HepG2 (cell line): ENCODE data around the gene C3orf70. TPM values are rescaled to one million over a fixed set of nuclear protein-coding genes. Genes with fewer than 3 reads are reported as not detected.

Experiments
- AFF4 ChIP-seq: sonication (generic); formaldehyde crosslinking; IDR thresholded peaks from 2 replicates; pipeline ENCODE4 v1.4.0; 2020; ENCODE audit warnings: missing genetic modification reagents
- CREB3 ChIP-seq: sonication (generic); formaldehyde crosslinking; IDR thresholded peaks from 2 replicates; pipeline ENCODE4 v1.5.0; 2020; ENCODE audit warnings: missing genetic modification reagents
- HOXD1 ChIP-seq: sonication (generic); formaldehyde crosslinking; IDR thresholded peaks from 2 replicates; pipeline ENCODE4 v1.5.0; 2020; ENCODE audit warnings: missing genetic modification reagents
- IRF1 ChIP-seq: sonication (generic); formaldehyde crosslinking; IDR thresholded peaks from 2 replicates; pipeline ENCODE4 v1.4.0; 2020; ENCODE audit warnings: low read depth, mild to moderate bottlenecking, missing genetic modification reagents
- RAD21 ChIP-seq: fragments of 450-650 bp; formaldehyde crosslinking; IDR thresholded peaks from 2 replicates; pipeline ENCODE4 v1.5.0; 2020; ENCODE audit warnings: mild to moderate bottlenecking
- STAG1 ChIP-seq: sonication (generic); formaldehyde crosslinking; IDR thresholded peaks from 2 replicates; pipeline ENCODE4 v1.4.0; 2020; ENCODE audit warnings: missing genetic modification reagents
- UBTF ChIP-seq: sonication (generic); formaldehyde crosslinking; IDR thresholded peaks from 2 replicates; pipeline ENCODE4 v1.4.0; 2020; ENCODE audit warnings: mild to moderate bottlenecking, missing genetic modification reagents
- ZFX ChIP-seq: sonication (generic); formaldehyde crosslinking; IDR thresholded peaks from 2 replicates; pipeline ENCODE4 v1.4.0; 2020; ENCODE audit warnings: mild to moderate bottlenecking, low read depth, missing genetic modification reagents, moderate library complexity
- ZMAT3 ChIP-seq: sonication (generic); formaldehyde crosslinking; conservative IDR thresholded peaks from 2 replicates; pipeline ENCODE4 v1.7.0; 2021; ENCODE audit warnings: missing genetic modification reagents
- ZNF407 ChIP-seq: sonication (generic); formaldehyde crosslinking; IDR thresholded peaks from one replicate; pipeline ENCODE4 v1.5.1; 2020; ENCODE audit warnings: mild to moderate bottlenecking, missing genetic modification reagents; ENCODE audit errors: not compliant biosample characterization
- polyA plus RNA-seq, 8 experiments: library from polyadenylated mRNA; depleted of rRNA in 3 of 8; stranded (reverse) in 7 of 8; unstranded in 1 of 8; fragments of >200 nt; fragmentation: Illumina TruSeq in 4 of 8; extraction: Trizol in 4 of 8; gene quantifications; 2 replicates each; pipeline versions ENCODE4 v1.2.1 to v1.2.3, GENCODE V29; 2011 to 2016; ENCODE audit warnings: low read depth in 4 of 8, missing spikeins in 1 of 8, mixed read lengths in 1 of 8; ENCODE audit not compliant: insufficient read depth in 1 of 8
- total RNA-seq, 5 experiments: library from RNA; depleted of rRNA; stranded (reverse); fragments of >200 nt; fragmentation: Illumina TruSeq; extraction: Trizol; gene quantifications; 2 replicates each; pipeline ENCODE4 v1.2.3, GENCODE V29; 2016; ENCODE audit warnings: low read depth in 1 of 5

The C3orf70 gene
- total and polyA plus RNA-seq, 2 of the 13 experiments (the other 11 are each of a cell fraction or from before 2014, with no cell fraction given) = 0.79 to 2.4 TPM

- TF ChIP-seq UBTF (peak; percentile 93), ZMAT3 (0 out of 2 replicates have a peak, but pooled peaks have one; percentile 49), ZNF407 (no peak), RAD21 (CRISPR knock-in tag) (peak; percentile 17; the same call in 1 of the 2 replicates), CREB3 (CRISPR knock-in tag) (0 out of 2 replicates have a peak, but pooled peaks have one; percentile 39), ZFX (CRISPR knock-in tag) (peak; percentile 67), IRF1 (CRISPR knock-in tag) (no peak), HOXD1 (peak; percentile 24; the same call in 1 of the 2 replicates), STAG1 (CRISPR knock-in tag) (peak; percentile 8; the same call in 1 of the 2 replicates), AFF4 (CRISPR knock-in tag) (no peak)
These were observed at the start of gene C3orf70 (continued) for GRCh38 chr3:185152410-185153170.
